ENCODE results near the gene CASP1.

DNA sequence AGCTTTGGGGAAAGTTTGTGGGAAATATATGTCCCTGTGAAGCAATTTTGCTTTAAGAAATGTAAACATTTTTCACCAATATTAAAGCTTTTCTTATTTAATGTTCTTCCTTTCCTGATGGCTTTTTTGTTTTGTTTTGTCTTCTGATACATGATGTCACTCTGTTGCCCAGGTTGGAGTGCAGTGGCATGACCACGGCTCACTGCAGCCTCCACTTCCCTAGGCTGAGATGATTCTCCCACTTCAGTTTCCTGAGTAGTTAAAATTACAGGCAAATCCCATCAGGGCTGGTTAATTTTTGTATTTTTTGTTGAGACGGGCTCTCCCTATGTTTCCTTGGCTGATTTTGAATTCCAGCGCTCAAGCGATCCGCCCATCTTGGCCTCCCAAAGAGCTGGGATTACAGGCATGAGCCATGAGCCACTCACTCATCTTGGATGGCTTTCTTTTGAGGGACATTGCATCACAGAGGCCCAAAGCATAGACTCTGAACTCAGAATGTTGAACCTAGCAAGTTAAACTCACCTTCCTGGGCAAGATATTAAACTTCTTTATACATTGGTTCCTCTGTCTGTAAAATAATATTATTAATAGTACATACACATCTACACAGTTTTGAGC is 10.8 kb upstream of the CASP1 start:
- TF ChIP-seq, protein P1, sequence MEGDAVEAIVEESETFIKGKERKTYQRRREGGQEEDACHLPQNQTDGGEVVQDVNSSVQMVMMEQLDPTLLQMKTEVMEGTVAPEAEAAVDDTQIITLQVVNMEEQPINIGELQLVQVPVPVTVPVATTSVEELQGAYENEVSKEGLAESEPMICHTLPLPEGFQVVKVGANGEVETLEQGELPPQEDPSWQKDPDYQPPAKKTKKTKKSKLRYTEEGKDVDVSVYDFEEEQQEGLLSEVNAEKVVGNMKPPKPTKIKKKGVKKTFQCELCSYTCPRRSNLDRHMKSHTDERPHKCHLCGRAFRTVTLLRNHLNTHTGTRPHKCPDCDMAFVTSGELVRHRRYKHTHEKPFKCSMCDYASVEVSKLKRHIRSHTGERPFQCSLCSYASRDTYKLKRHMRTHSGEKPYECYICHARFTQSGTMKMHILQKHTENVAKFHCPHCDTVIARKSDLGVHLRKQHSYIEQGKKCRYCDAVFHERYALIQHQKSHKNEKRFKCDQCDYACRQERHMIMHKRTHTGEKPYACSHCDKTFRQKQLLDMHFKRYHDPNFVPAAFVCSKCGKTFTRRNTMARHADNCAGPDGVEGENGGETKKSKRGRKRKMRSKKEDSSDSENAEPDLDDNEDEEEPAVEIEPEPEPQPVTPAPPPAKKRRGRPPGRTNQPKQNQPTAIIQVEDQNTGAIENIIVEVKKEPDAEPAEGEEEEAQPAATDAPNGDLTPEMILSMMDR (IDR thresholded peaks at IDR 0.05), result no peak
- TF ChIP-seq POLR2A (IDR thresholded peaks at IDR 0.05) (no peak), POLR2AphosphoS5 (IDR thresholded peaks at IDR 0.05) (no peak)

All from upper lobe of left lung (tissue), 4 donors.